ENCODE measurements around the gene TBC1D7.

DNA sequence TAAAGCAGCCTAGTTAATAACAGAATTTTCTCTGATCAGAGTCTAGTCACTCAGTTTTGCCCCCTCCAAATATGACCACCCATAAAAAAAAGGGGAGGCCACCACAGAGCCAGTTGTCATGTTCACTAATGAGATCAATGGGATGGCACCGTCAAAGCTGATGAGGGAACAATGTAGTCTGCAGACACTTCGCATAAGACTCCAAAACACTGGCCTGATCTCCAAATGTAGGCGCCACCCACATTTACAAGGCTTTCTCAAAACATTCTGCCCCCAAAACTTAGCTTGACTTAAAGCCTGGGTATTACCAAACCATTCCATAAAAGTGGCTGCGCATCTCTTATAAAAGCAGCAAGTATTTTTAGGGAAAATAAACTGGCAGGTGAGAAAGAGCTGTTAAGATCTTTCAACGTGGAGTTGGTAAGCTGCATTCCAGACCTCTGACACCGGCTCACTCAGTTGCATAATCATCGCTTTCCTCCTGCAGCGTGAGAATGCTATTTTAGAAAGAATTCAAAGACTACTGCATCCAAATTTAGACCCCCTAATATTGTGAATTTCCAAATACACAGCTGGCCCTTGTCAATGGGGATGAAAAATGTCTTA, 59.3 kb downstream of the TBC1D7 start:
- TF ChIP-seq, protein P1, sequence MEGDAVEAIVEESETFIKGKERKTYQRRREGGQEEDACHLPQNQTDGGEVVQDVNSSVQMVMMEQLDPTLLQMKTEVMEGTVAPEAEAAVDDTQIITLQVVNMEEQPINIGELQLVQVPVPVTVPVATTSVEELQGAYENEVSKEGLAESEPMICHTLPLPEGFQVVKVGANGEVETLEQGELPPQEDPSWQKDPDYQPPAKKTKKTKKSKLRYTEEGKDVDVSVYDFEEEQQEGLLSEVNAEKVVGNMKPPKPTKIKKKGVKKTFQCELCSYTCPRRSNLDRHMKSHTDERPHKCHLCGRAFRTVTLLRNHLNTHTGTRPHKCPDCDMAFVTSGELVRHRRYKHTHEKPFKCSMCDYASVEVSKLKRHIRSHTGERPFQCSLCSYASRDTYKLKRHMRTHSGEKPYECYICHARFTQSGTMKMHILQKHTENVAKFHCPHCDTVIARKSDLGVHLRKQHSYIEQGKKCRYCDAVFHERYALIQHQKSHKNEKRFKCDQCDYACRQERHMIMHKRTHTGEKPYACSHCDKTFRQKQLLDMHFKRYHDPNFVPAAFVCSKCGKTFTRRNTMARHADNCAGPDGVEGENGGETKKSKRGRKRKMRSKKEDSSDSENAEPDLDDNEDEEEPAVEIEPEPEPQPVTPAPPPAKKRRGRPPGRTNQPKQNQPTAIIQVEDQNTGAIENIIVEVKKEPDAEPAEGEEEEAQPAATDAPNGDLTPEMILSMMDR (IDR thresholded peaks at IDR 0.05 in 8 of 11, conservative IDR thresholded peaks at IDR 0.05 in 3 of 11), result no peak
- TF ChIP-seq POLR2A (IDR thresholded peaks at IDR 0.05), result no peak
